Measurements from ENCODE around the gene CPXM1.

CPXM1 gene

DNA sequence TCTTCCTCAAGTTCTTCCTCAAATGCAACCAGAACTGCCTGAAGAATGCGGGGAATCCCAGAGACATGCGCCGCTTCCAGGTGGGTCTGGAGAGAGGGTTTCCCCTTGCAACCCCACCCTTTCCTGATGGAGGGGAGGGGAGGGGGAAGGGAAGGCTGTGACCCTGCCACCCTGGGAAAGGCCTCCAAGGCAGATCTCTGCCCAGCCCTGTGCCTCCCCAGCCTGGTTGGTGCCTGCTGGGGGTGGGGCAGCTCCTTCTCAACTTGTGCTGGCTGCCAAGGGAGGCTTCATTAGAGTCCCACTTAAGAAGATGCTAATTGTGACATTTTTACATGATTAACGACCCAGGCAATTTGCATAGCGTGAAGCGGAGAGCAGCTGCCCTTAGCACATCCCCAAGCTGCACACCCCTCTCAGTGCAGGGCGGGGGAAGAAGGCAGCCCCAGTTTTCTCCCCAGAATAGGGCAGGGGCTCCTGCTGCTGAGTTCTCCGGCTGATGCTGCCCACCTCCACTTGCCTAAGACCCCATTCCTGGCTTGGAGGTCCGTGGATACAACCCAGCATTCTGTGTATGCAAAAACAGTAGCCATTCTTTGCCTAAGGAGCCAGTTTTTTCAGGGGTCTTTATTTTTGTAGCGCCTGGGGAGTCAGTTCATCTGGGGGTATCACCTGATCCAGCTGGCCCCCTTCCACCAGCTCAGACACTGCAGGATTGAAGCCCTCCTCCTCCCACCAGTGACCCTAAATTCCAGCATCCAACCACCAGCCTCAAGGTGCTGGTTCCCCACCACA, 51.7 kb downstream of the CPXM1 start:
- DNase-seq (ENCODE audit: low spot score) = no peak

DNA sequence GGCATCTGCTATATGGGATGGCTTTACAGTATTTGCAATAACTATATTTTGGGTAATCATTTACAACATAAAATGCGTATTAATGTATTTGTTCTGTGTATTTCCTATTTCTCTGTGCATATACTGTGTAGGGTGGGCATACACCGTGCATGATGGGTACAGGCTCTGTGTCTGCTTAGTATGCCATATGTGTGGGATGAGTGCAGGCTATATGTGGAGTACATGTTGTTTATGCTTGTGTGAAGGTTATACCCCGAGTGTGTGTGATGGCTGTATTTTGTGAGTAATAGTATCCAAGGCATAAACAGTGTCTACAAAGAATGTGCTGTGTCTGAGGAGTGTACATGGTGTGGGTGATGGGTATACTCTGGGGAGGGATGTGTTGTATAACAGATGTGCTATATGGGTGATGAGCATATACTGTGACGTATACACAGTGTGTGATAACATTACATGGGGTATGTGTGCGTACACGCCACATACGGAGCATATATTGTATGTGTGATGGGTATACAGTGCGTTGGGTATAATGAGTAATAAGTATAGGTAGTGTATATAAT, 52.7 kb downstream of the CPXM1 start:
- DNase-seq (ENCODE audit: low spot score) = no peak

DNA sequence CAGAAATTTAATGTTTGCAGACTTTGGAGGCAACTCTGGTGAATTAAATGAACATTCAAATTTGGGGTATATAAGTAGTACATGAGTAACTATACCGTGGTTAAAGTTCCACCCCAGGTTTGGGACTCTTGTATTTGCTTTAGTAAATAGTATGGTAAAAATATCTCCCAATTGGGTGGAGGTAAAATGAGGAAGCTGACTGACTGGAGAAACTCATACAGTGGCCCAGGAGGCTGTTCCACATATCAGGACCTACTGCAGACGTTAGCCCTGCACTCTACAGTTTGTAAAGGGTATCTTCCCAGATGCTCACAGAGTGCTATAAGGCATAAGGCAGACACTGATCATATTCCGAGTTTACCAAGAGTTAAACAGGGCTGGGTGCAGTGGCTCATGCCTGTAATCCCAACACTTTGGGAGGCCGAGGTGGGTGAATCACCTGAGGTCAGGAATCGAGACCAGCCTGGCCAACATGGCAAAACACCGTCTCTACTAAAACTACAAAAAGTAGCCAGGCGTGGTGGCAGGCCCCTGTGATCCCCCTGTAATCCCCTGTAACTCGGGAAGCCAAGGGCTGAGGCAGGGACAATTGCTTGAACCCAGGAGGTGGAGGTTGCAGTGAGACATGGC, 53.7 kb downstream of the CPXM1 start:
- no peak for DNase-seq (ENCODE audit: low spot score)

DNA sequence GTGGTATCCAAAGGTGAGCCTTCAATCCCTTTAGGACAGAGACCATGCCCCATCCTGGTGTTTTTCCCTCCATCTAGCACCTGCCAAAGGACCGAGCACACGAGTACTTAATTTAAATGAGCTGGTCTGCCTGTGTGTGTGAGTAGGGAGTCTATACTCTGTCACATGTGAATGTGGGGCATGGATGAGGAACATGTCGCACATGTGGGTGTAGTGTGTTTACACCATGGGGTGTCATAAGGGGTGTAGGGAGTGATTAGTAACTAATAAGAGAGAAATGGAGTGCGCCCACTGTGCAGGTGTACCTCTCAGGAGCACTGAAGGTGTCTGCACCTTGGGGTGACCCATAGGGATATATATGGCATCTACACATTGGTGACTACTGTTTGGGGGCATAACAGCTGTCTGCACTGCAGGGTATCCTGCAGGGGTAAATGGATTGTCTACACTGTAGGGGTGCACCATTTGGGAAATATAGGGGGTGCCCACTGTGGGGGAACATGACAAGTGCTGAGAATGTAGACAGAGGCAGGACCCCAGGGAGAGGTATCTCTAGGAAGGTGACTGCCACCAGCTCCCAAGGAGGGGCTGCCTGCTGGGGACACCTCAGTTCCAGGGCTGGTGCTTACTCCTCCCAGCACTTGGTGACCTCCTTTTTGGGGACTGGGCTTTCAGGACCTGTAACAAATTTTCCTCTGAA, 54.3 kb downstream of the CPXM1 start:
- DNase-seq (ENCODE audit: low spot score) = no peak

DNA sequence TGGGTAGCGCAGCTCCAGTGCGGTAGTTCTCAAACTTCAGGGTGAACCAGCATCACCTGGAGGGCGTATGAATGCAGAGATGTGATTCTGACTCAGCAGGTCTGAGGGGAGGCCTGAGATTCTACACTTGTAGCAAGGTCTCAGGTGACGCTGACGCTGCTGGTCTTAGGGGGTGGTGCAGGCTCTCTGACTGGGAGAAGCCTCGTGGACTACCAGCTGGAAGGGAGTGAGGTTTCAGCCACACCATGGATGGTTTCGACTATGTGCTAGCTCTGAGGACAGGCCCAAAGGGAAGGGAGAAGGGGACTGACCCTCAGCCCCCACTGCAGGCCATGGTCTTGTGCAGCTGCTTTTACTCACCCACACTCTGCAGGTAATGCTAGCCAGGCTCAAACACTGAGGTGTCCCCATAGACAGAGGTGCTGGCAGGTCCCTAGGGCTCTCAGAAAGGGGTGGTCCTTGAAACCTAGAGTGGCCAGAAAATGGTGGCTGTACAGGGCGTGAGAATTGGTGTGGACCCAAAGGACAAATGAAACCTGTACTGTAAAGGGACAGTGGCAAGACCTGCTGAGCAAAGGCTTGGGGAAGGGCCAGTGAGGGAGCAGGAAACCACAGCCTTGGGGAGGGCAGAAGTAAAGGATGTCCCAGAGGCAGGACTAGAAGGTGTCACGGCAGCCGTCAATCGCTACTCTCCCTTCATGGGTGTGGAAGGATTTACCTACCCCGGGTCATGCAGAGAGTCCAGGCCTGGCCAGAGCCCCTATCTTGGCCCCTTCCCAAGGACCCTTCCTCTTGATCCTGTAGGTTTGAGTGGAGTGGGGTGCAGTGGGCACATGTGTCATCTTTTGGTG, 55.1 kb downstream of the CPXM1 start:
- DNase-seq (ENCODE audit: low spot score) = no peak
